Tibial nerve (tissue), 4 donors: ENCODE data around the gene SYNJ2.

Experiments used
- CTCF ChIP-seq, 5 experiments: fragments of 200-600 bp in 3 of 5; fragments of 450-650 bp in 2 of 5; sonication (generic) in 3 of 5; IDR thresholded peaks; one replicate each; pipeline ENCODE4 v1.5.1; 2016 to 2019; ENCODE audit warnings: antibody characterized with exemption in 5 of 5, mild to moderate bottlenecking in 3 of 5, moderate library complexity in 2 of 5
- EP300 ChIP-seq, 2 donors: sonication (generic); formaldehyde crosslinking; IDR thresholded peaks; one replicate each; pipeline ENCODE4 v1.6.1; 2017; ENCODE audit warnings: antibody characterized with exemption in 2 of 2, mild to moderate bottlenecking in 1 of 2

GRCh38 chr6:158110986-158111385 is 129.3 kb downstream of the SYNJ2 start:
- TF ChIP-seq CTCF (IDR thresholded peaks at IDR 0.05), result no peak
- no peak for TF ChIP-seq EP300 (IDR thresholded peaks at IDR 0.05)
